ENCODE data around the gene GCLC. TPM values are rescaled to one million over a fixed set of nuclear protein-coding genes. Genes with fewer than 3 reads are reported as not detected.

The GCLC gene
- total RNA-seq, 1 experiment from 2014 or later, result 37.2 TPM

GRCh38 chr6:53541900-53542299 is 3.0 kb downstream of the GCLC start:
- DNase-seq (ENCODE audit: low read depth, low spot score) (no peak), ATAC-seq (no peak)
- TF ChIP-seq TCF7L2 (IDR thresholded peaks at IDR 0.05; ENCODE audit: low read depth, low read length) (no peak), POLR2AphosphoS5 (IDR thresholded peaks at IDR 0.05; ENCODE audit: low read depth, low read length) (no peak), CTCF (IDR thresholded peaks at IDR 0.05) (no peak), SIN3A (IDR thresholded peaks at IDR 0.05; ENCODE audit: borderline replicate concordance, insufficient read depth, low read depth, low read length) (no peak)
- TF ChIP-seq, protein P1, sequence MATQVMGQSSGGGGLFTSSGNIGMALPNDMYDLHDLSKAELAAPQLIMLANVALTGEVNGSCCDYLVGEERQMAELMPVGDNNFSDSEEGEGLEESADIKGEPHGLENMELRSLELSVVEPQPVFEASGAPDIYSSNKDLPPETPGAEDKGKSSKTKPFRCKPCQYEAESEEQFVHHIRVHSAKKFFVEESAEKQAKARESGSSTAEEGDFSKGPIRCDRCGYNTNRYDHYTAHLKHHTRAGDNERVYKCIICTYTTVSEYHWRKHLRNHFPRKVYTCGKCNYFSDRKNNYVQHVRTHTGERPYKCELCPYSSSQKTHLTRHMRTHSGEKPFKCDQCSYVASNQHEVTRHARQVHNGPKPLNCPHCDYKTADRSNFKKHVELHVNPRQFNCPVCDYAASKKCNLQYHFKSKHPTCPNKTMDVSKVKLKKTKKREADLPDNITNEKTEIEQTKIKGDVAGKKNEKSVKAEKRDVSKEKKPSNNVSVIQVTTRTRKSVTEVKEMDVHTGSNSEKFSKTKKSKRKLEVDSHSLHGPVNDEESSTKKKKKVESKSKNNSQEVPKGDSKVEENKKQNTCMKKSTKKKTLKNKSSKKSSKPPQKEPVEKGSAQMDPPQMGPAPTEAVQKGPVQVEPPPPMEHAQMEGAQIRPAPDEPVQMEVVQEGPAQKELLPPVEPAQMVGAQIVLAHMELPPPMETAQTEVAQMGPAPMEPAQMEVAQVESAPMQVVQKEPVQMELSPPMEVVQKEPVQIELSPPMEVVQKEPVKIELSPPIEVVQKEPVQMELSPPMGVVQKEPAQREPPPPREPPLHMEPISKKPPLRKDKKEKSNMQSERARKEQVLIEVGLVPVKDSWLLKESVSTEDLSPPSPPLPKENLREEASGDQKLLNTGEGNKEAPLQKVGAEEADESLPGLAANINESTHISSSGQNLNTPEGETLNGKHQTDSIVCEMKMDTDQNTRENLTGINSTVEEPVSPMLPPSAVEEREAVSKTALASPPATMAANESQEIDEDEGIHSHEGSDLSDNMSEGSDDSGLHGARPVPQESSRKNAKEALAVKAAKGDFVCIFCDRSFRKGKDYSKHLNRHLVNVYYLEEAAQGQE (IDR thresholded peaks at IDR 0.05; ENCODE audit: insufficient read depth in 1 of 2, low read depth in 2 of 2, low read length in 1 of 2), result no peak
- H3K4me3 ChIP-seq (ENCODE audit: low read depth in 2 of 2, low read length in 2 of 2), result no peak overlapping the region
- H3K36me3 ChIP-seq (ENCODE audit: control insufficient read depth, insufficient read depth, low read length), result no peaks in the 10 kb centered on the region; the same call in 1 of the 2 replicates
- no peak overlapping the region for H3K27ac ChIP-seq (ENCODE audit: low read length)
- CTCF ChIA-PET, result no interaction called here
- in situ Hi-C loops (cut with HindIII; ENCODE audit: low pct_unique_long_range_greater_than_20kb, low sequenced_read_pairs) (no loop called here), intact Hi-C loops (cut with micrococcal nuclease; ENCODE audit: unreplicated experiment) (no loop called here)
- H3K27me3 ChIP-seq (ENCODE audit: control insufficient read depth, insufficient read depth, low read length), result no peaks in the 10 kb centered on the region
- POLR2A ChIA-PET, result no interaction called here
- H3K4me1 ChIP-seq (ENCODE audit: control insufficient read depth, insufficient read depth, low read length), result peaks cover 8% of the 10 kb centered on the region
- no peaks in the 10 kb centered on the region for H3K9me3 ChIP-seq (ENCODE audit: control insufficient read depth, insufficient read depth, low read depth, low read length)
- BruUV-seq (replicated peaks), result no TSS peak

GRCh38 chr6:53540129-53540692 is 4.7 kb downstream of the GCLC start:
- POLR2A ChIA-PET, result no interaction called here
- ATAC-seq (no peak), DNase-seq (ENCODE audit: low read depth, low spot score) (no peak)
- no TSS peak for BruUV-seq (replicated peaks)
- no peaks in the 10 kb centered on the region for H3K9me3 ChIP-seq (ENCODE audit: control insufficient read depth, insufficient read depth, low read depth, low read length)
- no peak overlapping the region for H3K4me3 ChIP-seq (ENCODE audit: low read depth in 2 of 2, low read length in 2 of 2)
- H3K27me3 ChIP-seq (ENCODE audit: control insufficient read depth, insufficient read depth, low read length), result no peaks in the 10 kb centered on the region
- TF ChIP-seq SIN3A (IDR thresholded peaks at IDR 0.05; ENCODE audit: borderline replicate concordance, insufficient read depth, low read depth, low read length) (no peak), CTCF (IDR thresholded peaks at IDR 0.05) (no peak), POLR2AphosphoS5 (IDR thresholded peaks at IDR 0.05; ENCODE audit: low read depth, low read length) (no peak), TCF7L2 (IDR thresholded peaks at IDR 0.05; ENCODE audit: low read depth, low read length) (no peak)
- TF ChIP-seq, protein P1 (IDR thresholded peaks at IDR 0.05; ENCODE audit: insufficient read depth in 1 of 2, low read depth in 2 of 2, low read length in 1 of 2), result no peak
- CTCF ChIA-PET, result no interaction called here
- H3K4me1 ChIP-seq (ENCODE audit: control insufficient read depth, insufficient read depth, low read length), result peaks cover 8% of the 10 kb centered on the region
- intact Hi-C loops (cut with micrococcal nuclease; ENCODE audit: unreplicated experiment), result no loop called here
- H3K27ac ChIP-seq (ENCODE audit: low read length), result no peak overlapping the region
- in situ Hi-C loops (cut with HindIII; ENCODE audit: low pct_unique_long_range_greater_than_20kb, low sequenced_read_pairs), result no loop called here
- no peaks in the 10 kb centered on the region; the same call in 1 of the 2 replicates for H3K36me3 ChIP-seq (ENCODE audit: control insufficient read depth, insufficient read depth, low read length)

Measured in Panc1 (cell line).